HEK293 (cell line): Measurements from ENCODE around the gene TBCA.

ENCODE experiments used
- CTCF ChIA-PET: fragments of 350-600 bp; formaldehyde crosslinking; extraction: SDS; loops from one replicate; lab custom pipeline; 2021; ENCODE audit warnings: antibody characterized with exemption; lab: Yijun Ruan, JAX
- POLR2A ChIA-PET: fragments of 300-600 bp; formaldehyde crosslinking; extraction: SDS; loops from one replicate; lab custom pipeline; 2020; ENCODE audit warnings: antibody characterized with exemption, inconsistent platforms; lab: Yijun Ruan, JAX
- H3K27ac ChIP-seq: fragments of 200-500 bp; sonication (Bioruptor generic); 2 replicates; pipeline ENCODE4 v1.5.1; 2014; ENCODE audit warnings: low read depth, low read length, control low read depth, inconsistent platforms; ENCODE audit errors: extremely low read depth
- H3K36me3 ChIP-seq, 2 experiments: fragments of 200-500 bp in 1 of 2; sonication (Bioruptor generic) in 1 of 2; 1 replicate in 1 of 2; 2 replicates in 1 of 2; pipeline ENCODE4 v1.5.1; 2014 to 2017; ENCODE audit warnings: inconsistent platforms in 2 of 2, low read length in 2 of 2; ENCODE audit not compliant: control insufficient read depth in 2 of 2, insufficient read depth in 1 of 2
- H3K4me1 ChIP-seq: fragments of 200-500 bp; sonication (Bioruptor generic); 2 replicates; pipeline ENCODE4 v1.5.1; 2014; ENCODE audit warnings: mild to moderate bottlenecking, low read length, inconsistent platforms; ENCODE audit not compliant: control insufficient read depth, insufficient read depth
- H3K4me3 ChIP-seq: 2 replicates; pipeline ENCODE4 v1.5.1; 2011; ENCODE audit warnings: low read depth, mild to moderate bottlenecking, control low read depth, low read length, moderate library complexity
- H3K9me3 ChIP-seq: fragments of 200-500 bp; sonication (Bioruptor generic); 2 replicates; pipeline ENCODE4 v1.5.1; 2014; ENCODE audit warnings: low read depth, low read length, inconsistent platforms; ENCODE audit not compliant: control insufficient read depth, insufficient read depth
- IKZF3 ChIP-seq: fragments of 450-650 bp; IDR thresholded peaks from 2 replicates; pipeline ENCODE4 v1.5.0; 2018; ENCODE audit warnings: missing biosample characterization, mild to moderate bottlenecking, missing genetic modification characterization, moderate library complexity
- KLF1 ChIP-seq: fragments of 450-650 bp; formaldehyde crosslinking; IDR thresholded peaks from 2 replicates; pipeline ENCODE4 v1.5.1; 2016; ENCODE audit warnings: missing biosample characterization, missing genetic modification characterization
- KLF9 ChIP-seq: fragments of 450-650 bp; formaldehyde crosslinking; IDR thresholded peaks from 2 replicates; pipeline ENCODE4 v1.5.1; 2016; ENCODE audit warnings: missing biosample characterization, missing genetic modification characterization, low read depth
- REPIN1 ChIP-seq: fragments of 450-650 bp; formaldehyde crosslinking; IDR thresholded peaks from 2 replicates; pipeline ENCODE4 v1.5.1; 2017; ENCODE audit warnings: missing biosample characterization, missing genetic modification characterization, low read depth
- SALL2 ChIP-seq: fragments of 450-650 bp; formaldehyde crosslinking; IDR thresholded peaks from 2 replicates; pipeline ENCODE4 v1.5.0; 2017; ENCODE audit warnings: missing biosample characterization, mild to moderate bottlenecking, missing genetic modification characterization, borderline replicate concordance
- ZBTB17 ChIP-seq: fragments of 450-650 bp; formaldehyde crosslinking; IDR thresholded peaks from 2 replicates; pipeline ENCODE4 v1.5.1; 2016; ENCODE audit warnings: missing biosample characterization, missing genetic modification characterization
- ZNF146 ChIP-seq: fragments of 450-650 bp; formaldehyde crosslinking; IDR thresholded peaks from 2 replicates; pipeline ENCODE4 v1.5.1; 2016; ENCODE audit warnings: missing biosample characterization, missing genetic modification characterization
- ZNF2 ChIP-seq: fragments of 450-650 bp; formaldehyde crosslinking; IDR thresholded peaks from 2 replicates; pipeline ENCODE4 v1.5.1; 2016; ENCODE audit warnings: missing biosample characterization, missing genetic modification characterization
- ZNF214 ChIP-seq: fragments of 450-650 bp; formaldehyde crosslinking; IDR thresholded peaks from 2 replicates; pipeline ENCODE4 v1.5.1; 2017; ENCODE audit warnings: missing biosample characterization, mild to moderate bottlenecking, missing genetic modification characterization, borderline replicate concordance
- ZNF223 ChIP-seq: fragments of 450-650 bp; formaldehyde crosslinking; IDR thresholded peaks from 2 replicates; pipeline ENCODE4 v1.5.1; 2016; ENCODE audit warnings: missing biosample characterization, missing genetic modification characterization
- ZNF24 ChIP-seq: fragments of 450-650 bp; formaldehyde crosslinking; IDR thresholded peaks from 2 replicates; pipeline ENCODE4 v1.5.1; 2016; ENCODE audit warnings: missing biosample characterization, missing genetic modification characterization
- ZNF266 ChIP-seq: fragments of 450-650 bp; formaldehyde crosslinking; IDR thresholded peaks from 2 replicates; pipeline ENCODE4 v1.5.1; 2016; ENCODE audit warnings: missing biosample characterization, missing genetic modification characterization, low read depth
- ZNF302 ChIP-seq: fragments of 450-650 bp; formaldehyde crosslinking; IDR thresholded peaks from 2 replicates; pipeline ENCODE4 v1.5.1; 2016; ENCODE audit warnings: missing biosample characterization, missing genetic modification characterization, low read depth
- ZNF624 ChIP-seq: fragments of 450-650 bp; formaldehyde crosslinking; IDR thresholded peaks from 2 replicates; pipeline ENCODE4 v1.5.1; 2017; ENCODE audit warnings: missing biosample characterization, missing genetic modification characterization
- ZNF785 ChIP-seq: fragments of 450-650 bp; formaldehyde crosslinking; IDR thresholded peaks from 2 replicates; pipeline ENCODE4 v1.5.1; 2016; ENCODE audit warnings: missing biosample characterization, missing genetic modification characterization
- ZNF791 ChIP-seq: fragments of 450-650 bp; formaldehyde crosslinking; IDR thresholded peaks from 2 replicates; pipeline ENCODE4 v1.5.1; 2016; ENCODE audit warnings: missing biosample characterization, missing genetic modification characterization
- ZSCAN23 ChIP-seq: fragments of 450-650 bp; formaldehyde crosslinking; IDR thresholded peaks from 2 replicates; pipeline ENCODE4 v1.5.1; 2016; ENCODE audit warnings: missing biosample characterization, missing genetic modification characterization
- TF ChIP-seq, protein P1 (sequence below): fragments of 450-650 bp; formaldehyde crosslinking; IDR thresholded peaks from 2 replicates; pipeline ENCODE4 v1.5.1; 2016; ENCODE audit warnings: missing biosample characterization, missing genetic modification characterization
- TF ChIP-seq, protein P2 (sequence below): fragments of 450-650 bp; formaldehyde crosslinking; IDR thresholded peaks from 2 replicates; pipeline ENCODE4 v1.5.0; 2017; ENCODE audit warnings: missing biosample characterization, missing genetic modification characterization, borderline replicate concordance
- TF ChIP-seq, protein P3 (sequence below): fragments of 450-650 bp; formaldehyde crosslinking; IDR thresholded peaks from 2 replicates; pipeline ENCODE4; 2016; ENCODE audit warnings: missing biosample characterization, missing genetic modification characterization
- TF ChIP-seq, protein P4 (sequence below): fragments of 450-650 bp; IDR thresholded peaks from 2 replicates; pipeline ENCODE4 v1.5.1; 2018; ENCODE audit warnings: missing biosample characterization, mild to moderate bottlenecking, missing genetic modification characterization
- TF ChIP-seq, protein P5 (sequence below): fragments of 450-650 bp; formaldehyde crosslinking; conservative IDR thresholded peaks from 2 replicates; pipeline ENCODE4 v1.5.1; 2016; ENCODE audit warnings: low read depth, missing biosample characterization, missing genetic modification characterization
- TF ChIP-seq, protein P6 (sequence below): IDR thresholded peaks from 2 replicates; pipeline ENCODE4 v1.6.1; 2011; ENCODE audit warnings: mild to moderate bottlenecking, low read depth, low read length, borderline replicate concordance

TBCA gene

DNA sequence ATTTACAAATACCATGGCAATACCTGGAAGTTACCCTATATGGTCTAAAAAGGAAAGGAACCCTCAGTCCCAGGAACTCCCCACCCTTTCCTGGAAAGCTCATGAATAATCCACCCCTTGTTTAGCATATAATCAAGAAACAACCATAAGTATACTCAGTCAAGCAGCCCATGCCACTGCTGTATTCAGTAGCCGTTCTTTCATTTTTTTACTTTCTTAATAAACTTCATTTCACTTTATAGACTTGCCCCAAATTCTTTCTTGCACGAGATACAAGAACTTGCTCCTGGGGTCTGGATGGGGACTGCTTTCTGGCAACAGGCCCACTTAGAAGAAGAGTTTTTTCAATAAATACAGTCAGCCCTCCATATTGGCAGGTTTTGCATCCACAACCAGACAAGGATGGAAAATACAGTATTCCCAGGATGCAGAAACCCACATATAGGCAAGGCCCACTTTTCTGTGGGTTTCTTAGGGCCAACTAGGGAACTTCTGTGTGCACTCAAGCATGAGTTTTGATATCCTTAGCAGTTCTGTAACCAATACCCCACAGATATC, 2.8 kb upstream of the TBCA start:
- no peaks in the 10 kb centered on the region for H3K9me3 ChIP-seq
- ChIA-PET POLR2A (no interaction called here), CTCF (interaction anchor here (1.2 kb wide), 1 partner anchor 8 kb away, joined by 3 read pairs; no protein-coding TSS in a partner anchor)
- H3K36me3 ChIP-seq = peaks cover 0 to 12% of the 10 kb centered on the region in 2 experiments; a peak in 1 of 3 replicates
- H3K4me1 ChIP-seq = peaks cover 2% of the 10 kb centered on the region
- TF ChIP-seq IKZF3 (no peak), ZNF223 (tag by site-specific recombination) (no peak), ZNF2 (tag by site-specific recombination) (no peak), KLF9 (no peak), ZNF266 (no peak), ZNF624 (tag by site-specific recombination) (no peak), SALL2 (no peak), KLF1 (tag by site-specific recombination) (no peak), ZSCAN23 (no peak), ZNF24 (tag by site-specific recombination) (no peak), ZNF302 (tag by site-specific recombination) (no peak), ZNF214 (no peak), REPIN1 (tag by site-specific recombination) (no peak), ZBTB17 (no peak)
- TF ChIP-seq, protein P1, sequence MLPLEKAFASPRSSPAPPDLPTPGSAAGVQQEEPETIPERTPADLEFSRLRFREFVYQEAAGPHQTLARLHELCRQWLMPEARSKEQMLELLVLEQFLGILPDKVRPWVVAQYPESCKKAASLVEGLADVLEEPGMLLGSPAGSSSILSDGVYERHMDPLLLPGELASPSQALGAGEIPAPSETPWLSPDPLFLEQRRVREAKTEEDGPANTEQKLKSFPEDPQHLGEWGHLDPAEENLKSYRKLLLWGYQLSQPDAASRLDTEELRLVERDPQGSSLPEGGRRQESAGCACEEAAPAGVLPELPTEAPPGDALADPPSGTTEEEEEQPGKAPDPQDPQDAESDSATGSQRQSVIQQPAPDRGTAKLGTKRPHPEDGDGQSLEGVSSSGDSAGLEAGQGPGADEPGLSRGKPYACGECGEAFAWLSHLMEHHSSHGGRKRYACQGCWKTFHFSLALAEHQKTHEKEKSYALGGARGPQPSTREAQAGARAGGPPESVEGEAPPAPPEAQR = no peak
- TF ChIP-seq, protein P2, sequence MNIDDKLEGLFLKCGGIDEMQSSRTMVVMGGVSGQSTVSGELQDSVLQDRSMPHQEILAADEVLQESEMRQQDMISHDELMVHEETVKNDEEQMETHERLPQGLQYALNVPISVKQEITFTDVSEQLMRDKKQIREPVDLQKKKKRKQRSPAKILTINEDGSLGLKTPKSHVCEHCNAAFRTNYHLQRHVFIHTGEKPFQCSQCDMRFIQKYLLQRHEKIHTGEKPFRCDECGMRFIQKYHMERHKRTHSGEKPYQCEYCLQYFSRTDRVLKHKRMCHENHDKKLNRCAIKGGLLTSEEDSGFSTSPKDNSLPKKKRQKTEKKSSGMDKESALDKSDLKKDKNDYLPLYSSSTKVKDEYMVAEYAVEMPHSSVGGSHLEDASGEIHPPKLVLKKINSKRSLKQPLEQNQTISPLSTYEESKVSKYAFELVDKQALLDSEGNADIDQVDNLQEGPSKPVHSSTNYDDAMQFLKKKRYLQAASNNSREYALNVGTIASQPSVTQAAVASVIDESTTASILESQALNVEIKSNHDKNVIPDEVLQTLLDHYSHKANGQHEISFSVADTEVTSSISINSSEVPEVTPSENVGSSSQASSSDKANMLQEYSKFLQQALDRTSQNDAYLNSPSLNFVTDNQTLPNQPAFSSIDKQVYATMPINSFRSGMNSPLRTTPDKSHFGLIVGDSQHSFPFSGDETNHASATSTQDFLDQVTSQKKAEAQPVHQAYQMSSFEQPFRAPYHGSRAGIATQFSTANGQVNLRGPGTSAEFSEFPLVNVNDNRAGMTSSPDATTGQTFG = no peak
- TF ChIP-seq, protein P3, sequence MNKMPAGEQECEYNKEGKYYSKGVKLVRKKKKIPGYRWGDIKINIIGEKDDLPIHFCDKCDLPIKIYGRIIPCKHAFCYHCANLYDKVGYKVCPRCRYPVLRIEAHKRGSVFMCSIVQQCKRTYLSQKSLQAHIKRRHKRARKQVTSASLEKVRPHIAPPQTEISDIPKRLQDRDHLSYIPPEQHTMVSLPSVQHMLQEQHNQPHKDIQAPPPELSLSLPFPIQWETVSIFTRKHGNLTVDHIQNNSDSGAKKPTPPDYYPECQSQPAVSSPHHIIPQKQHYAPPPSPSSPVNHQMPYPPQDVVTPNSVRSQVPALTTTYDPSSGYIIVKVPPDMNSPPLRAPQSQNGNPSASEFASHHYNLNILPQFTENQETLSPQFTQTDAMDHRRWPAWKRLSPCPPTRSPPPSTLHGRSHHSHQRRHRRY (tag by site-specific recombination) = no peak
- TF ChIP-seq, protein P4, sequence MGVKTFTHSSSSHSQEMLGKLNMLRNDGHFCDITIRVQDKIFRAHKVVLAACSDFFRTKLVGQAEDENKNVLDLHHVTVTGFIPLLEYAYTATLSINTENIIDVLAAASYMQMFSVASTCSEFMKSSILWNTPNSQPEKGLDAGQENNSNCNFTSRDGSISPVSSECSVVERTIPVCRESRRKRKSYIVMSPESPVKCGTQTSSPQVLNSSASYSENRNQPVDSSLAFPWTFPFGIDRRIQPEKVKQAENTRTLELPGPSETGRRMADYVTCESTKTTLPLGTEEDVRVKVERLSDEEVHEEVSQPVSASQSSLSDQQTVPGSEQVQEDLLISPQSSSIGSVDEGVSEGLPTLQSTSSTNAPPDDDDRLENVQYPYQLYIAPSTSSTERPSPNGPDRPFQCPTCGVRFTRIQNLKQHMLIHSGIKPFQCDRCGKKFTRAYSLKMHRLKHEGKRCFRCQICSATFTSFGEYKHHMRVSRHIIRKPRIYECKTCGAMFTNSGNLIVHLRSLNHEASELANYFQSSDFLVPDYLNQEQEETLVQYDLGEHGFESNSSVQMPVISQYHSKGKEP (tag by site-specific recombination) = no peak
- H3K4me3 ChIP-seq = no peak overlapping the region
- H3K27ac ChIP-seq = no peak overlapping the region

DNA sequence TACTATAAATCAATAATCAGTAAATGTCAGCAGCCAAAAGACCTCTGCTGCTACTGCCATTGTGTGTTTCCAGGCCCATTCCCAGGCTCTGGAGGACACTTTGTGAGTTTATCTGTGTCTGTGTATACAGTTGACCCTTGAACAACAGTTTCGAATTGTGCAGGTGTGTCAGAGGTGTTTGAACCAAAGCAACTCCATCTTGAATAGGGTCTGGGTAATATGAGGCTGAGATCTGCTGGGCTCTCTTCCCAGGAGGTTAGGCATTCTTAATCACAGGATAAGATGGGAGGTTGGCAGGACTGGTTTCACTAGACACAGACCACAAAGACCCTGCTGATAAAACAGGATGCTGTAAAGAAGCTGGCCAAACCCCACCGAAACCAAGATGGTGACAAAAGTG, 2.3 kb upstream of the TBCA start:
- Histone ChIP-seq H3K9me3 (no peaks in the 10 kb centered on the region), H3K4me3 (no peak overlapping the region), H3K4me1 (peaks cover 6% of the 10 kb centered on the region), H3K27ac (no peak overlapping the region), H3K36me3 (peaks cover 0 to 18% of the 10 kb centered on the region in 2 experiments; a peak in 1 of 3 replicates)
- ChIA-PET CTCF (interaction anchor here (1.2 kb wide), 1 partner anchor 9 kb away, joined by 3 read pairs; no protein-coding TSS in a partner anchor), POLR2A (no interaction called here)
- no peak for TF ChIP-seq ZNF624 (tag by site-specific recombination)
- TF ChIP-seq, protein P5, sequence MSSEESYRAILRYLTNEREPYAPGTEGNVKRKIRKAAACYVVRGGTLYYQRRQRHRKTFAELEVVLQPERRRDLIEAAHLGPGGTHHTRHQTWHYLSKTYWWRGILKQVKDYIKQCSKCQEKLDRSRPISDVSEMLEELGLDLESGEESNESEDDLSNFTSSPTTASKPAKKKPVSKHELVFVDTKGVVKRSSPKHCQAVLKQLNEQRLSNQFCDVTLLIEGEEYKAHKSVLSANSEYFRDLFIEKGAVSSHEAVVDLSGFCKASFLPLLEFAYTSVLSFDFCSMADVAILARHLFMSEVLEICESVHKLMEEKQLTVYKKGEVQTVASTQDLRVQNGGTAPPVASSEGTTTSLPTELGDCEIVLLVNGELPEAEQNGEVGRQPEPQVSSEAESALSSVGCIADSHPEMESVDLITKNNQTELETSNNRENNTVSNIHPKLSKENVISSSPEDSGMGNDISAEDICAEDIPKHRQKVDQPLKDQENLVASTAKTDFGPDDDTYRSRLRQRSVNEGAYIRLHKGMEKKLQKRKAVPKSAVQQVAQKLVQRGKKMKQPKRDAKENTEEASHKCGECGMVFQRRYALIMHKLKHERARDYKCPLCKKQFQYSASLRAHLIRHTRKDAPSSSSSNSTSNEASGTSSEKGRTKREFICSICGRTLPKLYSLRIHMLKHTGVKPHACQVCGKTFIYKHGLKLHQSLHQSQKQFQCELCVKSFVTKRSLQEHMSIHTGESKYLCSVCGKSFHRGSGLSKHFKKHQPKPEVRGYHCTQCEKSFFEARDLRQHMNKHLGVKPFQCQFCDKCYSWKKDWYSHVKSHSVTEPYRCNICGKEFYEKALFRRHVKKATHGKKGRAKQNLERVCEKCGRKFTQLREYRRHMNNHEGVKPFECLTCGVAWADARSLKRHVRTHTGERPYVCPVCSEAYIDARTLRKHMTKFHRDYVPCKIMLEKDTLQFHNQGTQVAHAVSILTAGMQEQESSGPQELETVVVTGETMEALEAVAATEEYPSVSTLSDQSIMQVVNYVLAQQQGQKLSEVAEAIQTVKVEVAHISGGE (tag by site-specific recombination) = no peak
- no peak for TF ChIP-seq ZNF791
- TF ChIP-seq, protein P6, sequence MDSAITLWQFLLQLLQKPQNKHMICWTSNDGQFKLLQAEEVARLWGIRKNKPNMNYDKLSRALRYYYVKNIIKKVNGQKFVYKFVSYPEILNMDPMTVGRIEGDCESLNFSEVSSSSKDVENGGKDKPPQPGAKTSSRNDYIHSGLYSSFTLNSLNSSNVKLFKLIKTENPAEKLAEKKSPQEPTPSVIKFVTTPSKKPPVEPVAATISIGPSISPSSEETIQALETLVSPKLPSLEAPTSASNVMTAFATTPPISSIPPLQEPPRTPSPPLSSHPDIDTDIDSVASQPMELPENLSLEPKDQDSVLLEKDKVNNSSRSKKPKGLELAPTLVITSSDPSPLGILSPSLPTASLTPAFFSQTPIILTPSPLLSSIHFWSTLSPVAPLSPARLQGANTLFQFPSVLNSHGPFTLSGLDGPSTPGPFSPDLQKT = no peak
- TF ChIP-seq, protein P1 = no peak
- TF ChIP-seq ZNF146 (tag by site-specific recombination) = no peak
- TF ChIP-seq ZNF785 = no peak
